ENCODE results near the gene MEF2B. TPM values are rescaled to one million over a fixed set of nuclear protein-coding genes. Genes with fewer than 3 reads are reported as not detected.
"Not testable (repeated sequence)": the region's sequence is repeated elsewhere in the genome, so short reads cannot be mapped to it uniquely, and the experiment has no call there.

Gene MEF2B
- total RNA-seq, 2 donors from 2014 or later, result 1.3 to 3.5 TPM

DNA sequence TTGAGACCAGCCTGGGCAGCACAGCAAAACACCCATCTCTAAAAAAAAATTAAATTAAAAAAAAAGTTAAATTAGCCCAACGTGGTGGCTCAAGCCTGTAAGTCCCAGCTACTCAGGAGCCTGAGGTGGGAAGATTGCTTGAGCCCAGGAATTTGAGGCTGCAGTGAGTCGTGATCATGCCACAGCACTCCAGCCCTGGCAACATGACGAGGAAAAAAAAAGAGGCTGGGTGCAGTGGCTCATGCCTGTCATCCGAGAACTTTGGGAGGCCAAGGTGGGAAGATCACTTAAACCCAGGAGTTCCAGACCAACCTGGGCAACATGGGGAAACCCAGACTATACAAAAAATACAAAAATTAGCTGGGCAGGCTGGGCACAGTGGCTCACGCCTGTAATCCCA, 29.6 kb downstream of the MEF2B start:
- no peak overlapping the region for H3K4me3 Mint-ChIP-seq
- no peaks in the 10 kb centered on the region for H3K9me3 ChIP-seq (ENCODE audit: control insufficient read depth, low read length, poor library complexity, severe bottlenecking)
- no peak for ATAC-seq
- no peaks in the 10 kb centered on the region for H3K27me3 Mint-ChIP-seq
- peaks cover 2% of the 10 kb centered on the region for H3K36me3 Mint-ChIP-seq (ENCODE audit: low read depth)
- DNase-seq, result no peak
- H3K4me1 Mint-ChIP-seq, result peaks cover 17% of the 10 kb centered on the region
- H3K27ac Mint-ChIP-seq, result peak overlapping the region; percentile 19

DNA sequence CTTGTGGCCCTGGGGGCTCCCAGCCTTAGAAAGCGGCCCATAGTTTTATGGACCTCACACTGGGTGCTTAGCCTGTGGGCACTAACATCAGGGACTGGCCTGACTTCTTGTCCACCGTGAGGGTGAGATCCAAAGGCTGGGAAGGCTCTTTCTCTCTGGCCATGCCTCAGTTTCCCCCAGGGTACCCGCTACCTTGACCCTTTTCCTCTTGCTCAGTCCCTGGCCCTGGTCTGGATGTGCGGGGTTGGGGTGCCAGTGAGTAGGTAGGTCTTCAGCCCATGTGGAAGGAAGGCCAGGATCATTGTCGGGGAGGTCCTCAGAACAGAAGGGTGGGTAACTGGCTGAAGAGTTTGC, 30.2 kb downstream of the MEF2B start:
- ATAC-seq (no peak), DNase-seq (no peak)
- Mint-ChIP-seq H3K4me1 (peaks cover 19% of the 10 kb centered on the region), H3K27me3 (no peaks in the 10 kb centered on the region), H3K36me3 (ENCODE audit: low read depth) (peaks cover 2% of the 10 kb centered on the region), H3K4me3 (no peak overlapping the region), H3K27ac (peak overlapping the region; percentile 19)
- H3K9me3 ChIP-seq (ENCODE audit: control insufficient read depth, low read length, poor library complexity, severe bottlenecking), result no peaks in the 10 kb centered on the region

DNA sequence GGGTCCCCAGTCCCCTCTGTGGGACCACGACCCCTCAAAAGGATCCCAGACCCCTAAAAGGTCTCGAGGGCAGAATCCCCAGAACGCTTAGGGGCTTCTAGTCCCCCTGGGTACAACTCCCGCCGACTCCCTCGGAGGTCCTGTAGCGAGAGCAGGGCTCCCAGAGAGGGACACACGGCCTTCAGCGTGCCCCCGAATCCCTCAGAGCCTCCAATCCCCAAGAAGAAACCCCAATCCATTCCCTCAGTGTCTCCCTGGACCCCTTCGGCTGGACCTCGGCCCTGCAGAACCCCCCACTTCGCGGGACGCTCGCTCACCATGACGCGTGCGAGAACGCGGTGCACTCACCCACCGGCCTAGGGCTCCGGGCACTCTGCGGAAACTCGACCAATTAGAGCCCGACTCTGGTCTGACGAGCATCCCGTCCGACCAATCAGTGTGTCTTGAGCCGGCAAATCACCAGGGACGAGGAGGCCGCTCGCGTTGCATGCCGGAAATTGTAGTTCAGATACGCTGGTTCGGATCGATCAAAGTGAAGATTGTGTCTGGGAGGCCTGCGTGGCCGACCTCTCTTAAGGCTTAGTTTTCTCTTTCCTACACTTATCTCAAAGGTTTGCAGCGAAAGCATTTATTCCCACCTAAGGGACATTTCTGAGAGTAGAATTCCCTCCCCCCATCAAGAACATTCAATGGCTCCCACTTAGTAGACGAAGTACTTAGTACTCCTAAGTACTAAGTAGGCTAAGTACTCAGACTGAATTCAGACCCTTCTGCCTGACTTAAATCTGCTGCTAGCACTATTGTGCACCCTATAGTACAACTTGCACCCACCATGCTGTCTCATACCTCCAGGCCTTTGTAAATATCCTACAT, 31.7 kb downstream of the MEF2B start, which contains the start of gene TMEM161A:
Gene TMEM161A, minus strand, starts transcription at position 370 of the 873 bp plus-strand sequence. Its CDS starts 50 bp downstream, at position 320.
- H3K9me3 ChIP-seq (ENCODE audit: control insufficient read depth, low read length, poor library complexity, severe bottlenecking), result no peaks in the 10 kb centered on the region
- Mint-ChIP-seq H3K4me3 (peak within 1 kb of the TSS; percentile 99), H3K4me1 (peaks cover 19% of the 10 kb centered on the region), H3K27me3 (no peaks in the 10 kb centered on the region), H3K36me3 (ENCODE audit: low read depth) (peaks cover 2% of the 10 kb centered on the region), H3K27ac (peak within 1 kb of the TSS; percentile 98)
- peak; percentile 81 to 91 (median 89) for DNase-seq
- peak; percentile 100 for ATAC-seq

DNA sequence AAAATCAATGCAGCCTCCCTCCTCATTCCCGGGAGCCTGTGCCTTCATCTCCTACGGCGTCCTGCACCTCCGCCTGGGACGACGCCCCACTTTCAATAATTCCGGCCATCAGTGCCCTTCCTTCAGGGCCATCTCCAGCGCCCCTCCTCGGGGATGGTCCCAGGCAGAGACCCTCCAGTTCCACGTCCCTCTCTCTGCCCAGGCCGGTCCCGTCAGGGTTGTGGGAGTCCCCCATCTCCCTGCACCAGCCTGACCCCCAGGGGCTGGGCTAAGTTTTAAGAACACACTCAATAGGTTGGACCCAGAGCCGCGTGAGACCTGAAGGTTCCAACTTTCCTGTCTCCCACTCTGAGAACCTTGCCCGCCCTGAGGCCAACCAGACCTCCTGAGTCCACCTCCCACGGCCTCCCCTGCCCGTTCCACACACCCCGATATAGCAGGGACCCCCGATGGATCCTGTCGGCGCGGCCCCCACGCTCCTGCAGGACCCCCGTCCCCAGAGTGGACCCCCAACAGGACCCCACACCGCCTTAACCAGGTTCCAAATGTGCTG, 32.4 kb downstream of the MEF2B start:
- H3K9me3 ChIP-seq (ENCODE audit: control insufficient read depth, low read length, poor library complexity, severe bottlenecking), result no peaks in the 10 kb centered on the region
- no peak for ATAC-seq
- Mint-ChIP-seq H3K27me3 (no peaks in the 10 kb centered on the region), H3K4me1 (peaks cover 19% of the 10 kb centered on the region), H3K4me3 (peak overlapping the region; percentile 99), H3K36me3 (ENCODE audit: low read depth) (peaks cover 2% of the 10 kb centered on the region), H3K27ac (peak overlapping the region; percentile 98)
- no peak for DNase-seq

DNA sequence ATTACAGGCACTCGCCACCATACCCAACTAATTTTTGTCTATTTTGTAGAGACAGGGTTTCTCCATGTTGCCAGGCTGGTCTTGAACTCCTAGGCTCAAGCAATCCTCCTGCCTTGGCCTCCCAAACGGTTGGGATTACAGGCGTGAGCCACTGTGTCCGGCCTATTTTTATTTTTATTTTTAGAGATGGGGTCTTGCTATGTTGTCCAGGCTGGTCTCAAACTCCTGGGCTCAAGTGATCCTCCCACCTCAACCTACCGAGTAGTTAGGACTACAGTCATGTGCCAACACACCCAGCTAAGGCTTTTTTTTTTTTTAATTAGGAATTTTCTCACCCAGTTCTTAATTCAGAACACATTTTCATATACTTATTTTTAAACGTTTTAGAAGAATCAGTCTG, 34.4 kb downstream of the MEF2B start:
- not testable (repeated sequence) for ATAC-seq; H3K4me3 Mint-ChIP-seq; H3K9me3 ChIP-seq (ENCODE audit: control insufficient read depth, low read length, poor library complexity, severe bottlenecking); H3K27ac Mint-ChIP-seq; H3K36me3 Mint-ChIP-seq (ENCODE audit: low read depth); DNase-seq; H3K27me3 Mint-ChIP-seq
- H3K4me1 Mint-ChIP-seq, result peaks cover 19% of the 10 kb centered on the region

DNA sequence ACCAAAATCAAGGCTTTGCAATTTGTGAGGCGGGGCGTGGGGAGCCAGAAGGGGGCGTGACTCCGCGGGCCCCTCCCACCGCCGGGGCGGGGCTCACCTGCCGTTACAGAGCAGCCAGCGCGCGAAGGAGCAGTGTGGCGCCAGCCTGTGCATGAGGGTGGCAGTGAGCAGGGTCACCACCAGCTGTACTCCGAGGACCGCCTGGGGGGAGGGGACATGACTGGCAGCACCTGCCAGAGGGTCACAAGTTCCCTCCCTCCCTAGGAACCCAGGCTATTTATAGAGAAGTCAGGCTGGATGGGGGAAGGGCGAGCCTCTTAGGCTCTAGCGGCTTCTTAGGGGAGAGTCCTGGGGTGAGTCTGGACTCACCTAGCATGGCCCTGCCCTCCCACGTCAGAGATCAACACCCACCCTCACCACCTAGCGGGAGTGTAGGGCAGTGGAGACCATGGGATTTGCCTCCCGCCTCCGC, 35.3 kb downstream of the MEF2B start:
- peak; percentile 18 for ATAC-seq
- H3K27ac Mint-ChIP-seq, result peak overlapping the region; percentile 21
- no peaks in the 10 kb centered on the region for H3K9me3 ChIP-seq (ENCODE audit: control insufficient read depth, low read length, poor library complexity, severe bottlenecking)
- peaks cover 2% of the 10 kb centered on the region for H3K36me3 Mint-ChIP-seq (ENCODE audit: low read depth)
- peak; percentile 25 to 30 (median 27) for DNase-seq
- peaks cover 19% of the 10 kb centered on the region for H3K4me1 Mint-ChIP-seq
- H3K4me3 Mint-ChIP-seq, result no peak overlapping the region
- H3K27me3 Mint-ChIP-seq, result no peaks in the 10 kb centered on the region

DNA sequence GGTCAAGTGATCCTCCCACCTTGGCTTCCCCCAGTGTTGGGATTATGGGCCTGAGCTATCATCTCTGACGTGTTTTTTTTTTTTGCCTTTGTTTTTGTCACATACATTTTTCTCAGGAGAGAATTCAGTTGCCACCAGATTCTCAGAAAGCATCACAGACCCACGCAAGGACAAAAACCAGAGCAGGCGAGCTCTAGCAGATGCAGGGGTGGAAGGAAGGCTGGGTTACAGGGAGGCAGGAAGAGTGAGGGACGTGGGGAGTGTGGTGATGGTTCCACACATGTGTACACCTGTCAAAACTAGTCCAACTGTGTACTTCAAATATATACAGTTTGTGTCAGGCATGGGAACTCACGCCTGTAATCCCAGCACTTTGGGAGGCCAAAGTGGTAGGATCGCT, 36.1 kb downstream of the MEF2B start:
- H3K27ac Mint-ChIP-seq, result no peak overlapping the region
- ATAC-seq, result no peak
- peaks cover 2% of the 10 kb centered on the region for H3K36me3 Mint-ChIP-seq (ENCODE audit: low read depth)
- no peak overlapping the region for H3K4me3 Mint-ChIP-seq
- DNase-seq, result no peak
- H3K27me3 Mint-ChIP-seq, result no peaks in the 10 kb centered on the region
- no peaks in the 10 kb centered on the region for H3K9me3 ChIP-seq (ENCODE audit: control insufficient read depth, low read length, poor library complexity, severe bottlenecking)
- H3K4me1 Mint-ChIP-seq, result peaks cover 18% of the 10 kb centered on the region

DNA sequence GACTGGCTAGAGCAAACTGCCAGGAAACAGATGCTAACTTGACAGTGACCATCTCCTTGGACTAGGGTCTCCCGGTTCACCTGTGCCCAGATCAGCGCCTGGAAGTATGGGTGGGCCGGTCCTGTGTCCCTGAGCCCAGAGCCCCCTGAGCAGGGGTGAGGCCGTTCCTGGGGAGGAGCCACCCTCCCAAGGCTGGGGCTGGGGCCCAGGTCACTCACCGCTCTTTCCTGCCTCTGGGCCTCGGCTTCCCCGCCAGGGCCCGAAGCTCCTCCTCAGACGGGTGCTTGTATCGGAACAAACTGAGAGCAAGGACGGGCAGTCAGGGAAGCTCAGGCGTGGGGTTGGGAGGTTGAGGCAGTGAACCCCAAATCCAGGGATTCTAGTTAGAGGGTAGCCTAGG, 37.2 kb downstream of the MEF2B start:
- H3K9me3 ChIP-seq (ENCODE audit: control insufficient read depth, low read length, poor library complexity, severe bottlenecking), result no peaks in the 10 kb centered on the region
- DNase-seq, result no peak
- peaks cover 9% of the 10 kb centered on the region for H3K4me1 Mint-ChIP-seq
- no peak overlapping the region for H3K4me3 Mint-ChIP-seq
- no peak for ATAC-seq
- H3K36me3 Mint-ChIP-seq (ENCODE audit: low read depth), result no peaks in the 10 kb centered on the region
- H3K27ac Mint-ChIP-seq, result no peak overlapping the region
- no peaks in the 10 kb centered on the region for H3K27me3 Mint-ChIP-seq

DNA sequence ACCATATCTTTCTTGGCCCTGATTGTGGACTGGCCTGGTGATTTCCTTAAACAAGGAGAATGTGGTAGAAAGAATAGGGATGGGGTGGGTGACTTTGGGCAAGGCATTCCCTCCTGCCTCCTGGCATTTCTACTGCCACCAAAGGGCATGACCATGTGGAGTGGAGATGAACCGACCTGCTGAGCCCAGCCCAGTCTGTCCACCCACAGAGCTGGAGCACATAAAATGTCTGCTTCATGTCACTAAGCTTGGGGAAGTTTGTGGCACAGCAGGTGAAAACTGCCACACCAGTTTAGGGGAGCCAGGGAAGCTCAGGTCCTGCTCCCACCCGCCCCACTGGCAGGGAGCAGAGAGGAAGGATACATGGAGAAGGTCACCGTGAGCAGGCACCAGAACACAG, 38.1 kb downstream of the MEF2B start:
- H3K4me3 Mint-ChIP-seq, result no peak overlapping the region
- no peaks in the 10 kb centered on the region for H3K27me3 Mint-ChIP-seq
- ATAC-seq, result no peak
- no peaks in the 10 kb centered on the region for H3K9me3 ChIP-seq (ENCODE audit: control insufficient read depth, low read length, poor library complexity, severe bottlenecking)
- H3K4me1 Mint-ChIP-seq, result peaks cover 3% of the 10 kb centered on the region
- no peak overlapping the region for H3K27ac Mint-ChIP-seq
- H3K36me3 Mint-ChIP-seq (ENCODE audit: low read depth), result no peaks in the 10 kb centered on the region
- DNase-seq, result no peak

DNA sequence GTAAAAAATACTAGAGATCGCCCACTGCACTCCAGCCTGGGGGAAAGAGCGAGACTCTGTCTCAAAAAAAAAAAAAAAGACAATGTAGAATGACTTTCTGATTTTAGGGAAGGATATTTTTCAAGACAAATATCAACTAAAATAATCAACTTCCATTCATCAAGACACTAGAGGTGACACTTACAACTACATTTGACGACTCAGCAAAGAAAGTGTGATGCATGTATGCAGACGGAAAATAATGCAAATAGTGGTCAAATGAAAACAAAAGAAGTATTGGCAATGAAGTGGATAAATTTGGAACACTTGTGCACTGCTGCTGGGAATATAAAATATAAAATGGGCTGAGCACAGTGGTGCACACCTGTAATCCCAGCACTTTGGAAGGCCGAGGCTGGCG, 44.0 kb downstream of the MEF2B start:
- H3K27me3 Mint-ChIP-seq, result no peaks in the 10 kb centered on the region

DNA sequence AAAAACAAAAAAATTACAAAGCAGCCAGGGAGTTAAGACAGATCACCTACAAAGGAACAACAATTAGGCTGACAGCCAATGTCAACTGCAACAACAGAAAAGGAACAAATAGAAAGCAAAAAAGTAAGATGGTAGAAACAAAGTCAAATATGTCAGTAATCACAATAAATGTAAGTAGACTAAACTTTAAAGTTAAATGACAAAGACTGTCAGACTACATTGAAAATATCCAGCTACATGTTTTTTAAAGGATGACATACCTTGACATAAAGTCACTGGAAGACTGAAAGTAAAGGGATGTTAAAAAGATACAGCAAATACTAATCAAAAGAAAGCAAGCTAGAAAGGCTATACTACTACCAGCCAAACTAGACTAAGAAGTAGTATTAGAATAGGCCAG, 46.7 kb downstream of the MEF2B start:
- no peak overlapping the region for H3K27ac Mint-ChIP-seq
- no peak for ATAC-seq

More for the DNA sequence above, 44.0 kb downstream of the MEF2B start:
- Mint-ChIP-seq H3K4me1 (no peaks in the 10 kb centered on the region), H3K4me3 (no peak overlapping the region), H3K27ac (no peak overlapping the region), H3K36me3 (ENCODE audit: low read depth) (peaks cover 4% of the 10 kb centered on the region)
- no peaks in the 10 kb centered on the region for H3K9me3 ChIP-seq (ENCODE audit: control insufficient read depth, low read length, poor library complexity, severe bottlenecking)
- ATAC-seq (no peak), DNase-seq (no peak)

DNA sequence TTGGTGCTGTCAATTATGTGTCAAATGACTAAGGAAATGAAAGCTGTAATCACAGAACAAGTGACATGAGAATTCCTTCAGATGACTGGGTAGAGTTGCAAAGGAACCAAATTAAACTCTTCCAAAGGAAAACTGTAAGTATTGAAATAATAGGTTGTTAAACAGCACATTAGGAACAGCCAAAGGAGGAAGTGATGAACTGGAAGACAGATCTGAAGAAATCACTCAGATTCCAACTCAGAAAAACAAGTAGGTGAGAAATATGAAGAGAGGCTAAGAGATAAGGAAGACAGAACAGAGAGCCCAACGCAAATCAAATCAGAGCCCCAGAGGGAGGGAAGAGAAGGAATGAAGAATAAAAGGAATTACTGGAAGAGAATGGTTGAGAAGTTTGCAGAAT, 47.2 kb downstream of the MEF2B start:
- no peaks in the 10 kb centered on the region for H3K27me3 Mint-ChIP-seq
- H3K27ac Mint-ChIP-seq, result no peak overlapping the region
- ATAC-seq (no peak), DNase-seq (no peak)
- H3K36me3 Mint-ChIP-seq (ENCODE audit: low read depth), result peaks cover 7% of the 10 kb centered on the region
- no peak overlapping the region for H3K4me3 Mint-ChIP-seq
- H3K4me1 Mint-ChIP-seq, result no peaks in the 10 kb centered on the region
- no peaks in the 10 kb centered on the region for H3K9me3 ChIP-seq (ENCODE audit: control insufficient read depth, low read length, poor library complexity, severe bottlenecking)

More for the DNA sequence above, 46.7 kb downstream of the MEF2B start:
- H3K4me3 Mint-ChIP-seq, result no peak overlapping the region
- no peaks in the 10 kb centered on the region for H3K27me3 Mint-ChIP-seq
- H3K4me1 Mint-ChIP-seq, result no peaks in the 10 kb centered on the region
- DNase-seq, result no peak
- peaks cover 7% of the 10 kb centered on the region for H3K36me3 Mint-ChIP-seq (ENCODE audit: low read depth)
- no peaks in the 10 kb centered on the region for H3K9me3 ChIP-seq (ENCODE audit: control insufficient read depth, low read length, poor library complexity, severe bottlenecking)

DNA sequence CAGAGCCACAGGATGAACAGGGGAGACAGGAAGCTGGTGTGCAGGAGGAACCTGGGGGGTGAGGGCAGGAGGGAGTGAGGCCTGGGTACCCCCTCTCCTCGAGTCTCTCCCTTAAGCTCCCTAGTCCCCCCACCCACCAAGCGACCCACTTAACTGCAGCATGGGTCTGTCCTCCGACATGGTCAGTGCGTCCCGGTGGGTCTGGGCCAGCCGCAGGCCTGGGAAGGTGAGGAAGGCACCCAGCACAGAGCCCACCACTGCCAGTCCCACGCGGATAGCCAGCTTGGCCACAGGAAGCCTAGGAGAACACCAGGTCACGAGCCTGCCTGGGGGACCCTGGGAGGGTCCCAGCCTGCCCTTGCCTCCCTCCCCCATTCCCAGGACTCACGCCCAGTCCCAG, 48.7 kb downstream of the MEF2B start:
- H3K4me1 Mint-ChIP-seq, result no peaks in the 10 kb centered on the region
- ATAC-seq, result no peak
- DNase-seq, result no peak
- no peak overlapping the region for H3K4me3 Mint-ChIP-seq
- no peak overlapping the region for H3K27ac Mint-ChIP-seq
- peaks cover 7% of the 10 kb centered on the region for H3K36me3 Mint-ChIP-seq (ENCODE audit: low read depth)
- no peaks in the 10 kb centered on the region for H3K9me3 ChIP-seq (ENCODE audit: control insufficient read depth, low read length, poor library complexity, severe bottlenecking)
- no peaks in the 10 kb centered on the region for H3K27me3 Mint-ChIP-seq

Measured in T-helper 17 cell (primary cell).